ENCODE data around the gene KSR1.

GRCh38 chr17:27535178-27535928 is 79.1 kb downstream of the KSR1 start:
- no peak for TF ChIP-seq CTCF (conservative IDR thresholded peaks at IDR 0.05; ENCODE audit: low read depth, low read length)
- no peak for TF ChIP-seq CEBPB (IDR thresholded peaks at IDR 0.05; ENCODE audit: low read depth, low read length)
